GM12891 (cell line): Measurements from ENCODE around the gene JAK2.

Experiments used
- PAX5 ChIP-seq: IDR thresholded peaks from 2 replicates; pipeline ENCODE4 v1.6.1; 2011; ENCODE audit warnings: low read length, moderate library complexity, mild to moderate bottlenecking; ENCODE audit not compliant: insufficient read depth, severe bottlenecking
- POLR2A ChIP-seq: IDR thresholded peaks from 2 replicates; pipeline ENCODE4 v1.6.1; 2011; ENCODE audit warnings: low read depth, low read length, control low read depth
- POLR2AphosphoS5 ChIP-seq: IDR thresholded peaks from 2 replicates; pipeline ENCODE4 v1.6.1; 2011; ENCODE audit warnings: low read depth, low read length, control low read depth
- TAF1 ChIP-seq: IDR thresholded peaks from 2 replicates; pipeline ENCODE4 v1.6.1; 2011; ENCODE audit warnings: low read depth, low read length, control low read depth

GRCh38 chr9:4987961-4988421 is 2.9 kb downstream of the JAK2 start:
- TF ChIP-seq POLR2AphosphoS5 (no peak), TAF1 (no peak), POLR2A (no peak), PAX5 (no peak)
